Activated CD8-positive, alpha-beta memory T cell treated with anti-CD3 and anti-CD28 coated beads, Interleukin-2, amount 50 U/mL, for 24 hours (primary cell): Measurements from ENCODE around the gene HDGFL2.

Source experiments
- DNase-seq: peaks from one replicate; pipeline ENCODE4 v3.0.0-alpha.2; 2020; ENCODE audit errors: extremely low read depth

Gene HDGFL2

DNA sequence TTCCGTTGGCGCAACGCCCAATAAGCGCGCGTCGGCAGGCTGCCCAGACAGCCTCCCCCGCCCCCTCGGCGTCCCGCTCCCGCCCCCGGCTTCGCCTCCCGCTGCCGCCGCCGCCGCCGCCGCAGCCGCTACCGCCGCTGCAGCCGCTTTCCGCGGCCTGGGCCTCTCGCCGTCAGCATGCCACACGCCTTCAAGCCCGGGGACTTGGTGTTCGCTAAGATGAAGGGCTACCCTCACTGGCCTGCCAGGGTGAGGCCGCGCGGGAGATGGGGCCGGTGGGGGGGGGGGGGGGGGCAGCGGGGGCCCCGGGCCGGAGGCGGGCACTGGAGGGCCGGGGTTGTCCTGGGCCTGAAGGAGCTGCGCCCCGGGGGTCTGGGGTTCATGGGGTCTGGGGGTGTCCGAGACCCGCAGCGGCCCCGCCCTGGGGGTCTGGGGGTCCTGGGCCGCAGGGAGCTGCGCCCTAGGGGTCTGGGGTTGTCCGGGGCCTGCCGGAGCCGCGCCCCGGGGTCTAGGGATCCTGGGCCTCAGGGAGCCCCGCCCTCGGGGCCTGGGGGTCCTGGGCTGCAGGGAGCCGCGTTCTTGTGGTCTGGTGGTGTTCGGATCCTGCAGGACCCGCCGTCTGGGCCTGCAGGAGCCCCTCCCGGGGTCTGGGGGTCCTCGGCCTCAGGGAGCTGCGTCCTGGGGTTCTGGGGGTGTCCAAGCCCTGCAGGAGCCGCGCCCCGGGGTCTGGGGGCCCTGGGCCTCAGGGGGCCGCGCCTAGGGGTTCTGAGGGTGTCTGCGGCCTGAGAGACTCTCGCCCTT, at the start of gene HDGFL2:
Gene HDGFL2 (plus strand): TSS at position 124 of the 801 bp plus-strand sequence. CDS start 54 bp downstream, at position 178.
- no peak for DNase-seq

DNA sequence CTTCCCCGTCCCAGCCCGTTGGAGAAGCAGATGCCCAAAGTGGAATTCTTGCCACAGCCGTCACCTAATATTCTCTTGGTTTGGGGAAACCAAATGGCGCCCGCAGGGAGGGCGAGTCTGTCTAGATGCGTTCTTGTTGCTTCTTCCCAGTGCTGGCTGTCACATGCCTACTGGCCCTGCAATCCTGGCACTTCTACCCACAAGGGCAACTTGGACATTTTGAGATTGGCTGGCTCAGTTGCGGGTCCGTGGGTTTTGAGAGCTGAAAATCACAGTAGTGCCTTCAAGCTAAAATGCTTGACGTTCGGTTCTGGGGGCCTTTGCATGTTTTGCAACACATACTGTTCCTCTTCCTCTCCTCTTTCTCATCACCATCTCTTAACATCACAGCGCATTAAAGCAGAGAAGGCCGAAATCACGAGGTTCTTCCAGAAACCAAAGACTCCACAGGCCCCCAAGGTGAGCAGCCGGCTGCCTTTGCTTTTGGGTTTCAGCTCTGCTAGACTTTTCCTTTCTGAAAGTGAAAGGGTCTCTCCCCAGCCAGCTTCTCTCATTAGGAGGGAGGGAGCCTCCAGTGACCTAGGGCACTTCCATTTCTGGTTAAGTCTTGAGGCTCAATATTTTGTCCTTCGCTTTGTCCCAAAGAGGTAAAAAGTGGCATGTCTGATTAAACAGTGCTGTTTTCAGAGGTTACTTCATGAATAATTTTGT, 48.5 kb upstream of the HDGFL2 start:
- DNase-seq, result no peak

DNA sequence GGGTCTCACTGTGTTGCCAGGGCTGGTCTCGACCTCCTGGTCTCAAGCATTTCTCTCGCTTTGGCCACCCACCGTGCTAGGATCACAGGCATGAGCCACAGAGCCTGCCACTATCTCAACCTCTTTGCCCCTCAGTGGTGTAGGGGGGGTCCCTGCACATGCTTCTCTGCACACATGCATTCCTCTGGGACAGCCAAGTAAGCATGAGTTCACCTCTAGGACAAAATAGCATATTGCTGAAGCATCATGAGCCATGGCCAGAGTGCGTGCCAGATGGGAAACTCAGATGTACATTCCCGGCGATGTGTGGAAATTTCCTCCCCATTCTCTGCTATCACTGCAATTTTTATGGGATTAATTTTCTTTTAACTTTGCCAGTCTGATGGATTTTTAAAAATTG, 46.6 kb upstream of the HDGFL2 start:
- no peak for DNase-seq

DNA sequence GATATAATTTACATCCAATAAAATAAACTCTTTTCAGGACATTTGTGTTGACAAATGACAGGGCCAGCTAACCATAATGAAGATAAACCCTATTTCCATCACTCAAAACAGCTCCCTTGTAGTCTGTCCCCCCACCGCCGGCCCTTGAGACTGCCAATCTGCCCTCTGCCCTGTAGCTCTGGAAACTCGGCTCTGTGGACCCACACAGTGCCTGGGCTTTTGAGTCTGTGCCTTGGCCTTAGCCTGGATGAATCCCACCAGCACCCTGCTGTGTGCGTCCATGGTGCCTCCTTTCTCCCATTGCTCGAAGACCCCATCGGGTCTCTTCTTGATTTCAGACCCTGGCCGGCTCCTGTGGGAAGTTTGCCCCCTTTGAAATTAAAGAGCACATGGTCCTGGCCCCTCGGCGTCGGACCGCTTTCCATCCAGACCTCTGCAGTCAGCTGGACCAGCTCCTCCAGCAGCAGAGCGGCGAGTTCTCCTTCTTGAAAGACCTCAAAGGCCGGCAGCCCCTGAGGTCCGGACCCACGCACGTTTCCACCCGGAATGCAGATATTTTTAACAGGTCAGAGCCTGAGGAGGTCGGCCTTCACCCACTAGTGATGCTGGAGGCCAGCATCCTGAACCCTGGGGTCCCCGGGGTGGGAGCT, 43.6 kb upstream of the HDGFL2 start:
- no peak for DNase-seq

DNA sequence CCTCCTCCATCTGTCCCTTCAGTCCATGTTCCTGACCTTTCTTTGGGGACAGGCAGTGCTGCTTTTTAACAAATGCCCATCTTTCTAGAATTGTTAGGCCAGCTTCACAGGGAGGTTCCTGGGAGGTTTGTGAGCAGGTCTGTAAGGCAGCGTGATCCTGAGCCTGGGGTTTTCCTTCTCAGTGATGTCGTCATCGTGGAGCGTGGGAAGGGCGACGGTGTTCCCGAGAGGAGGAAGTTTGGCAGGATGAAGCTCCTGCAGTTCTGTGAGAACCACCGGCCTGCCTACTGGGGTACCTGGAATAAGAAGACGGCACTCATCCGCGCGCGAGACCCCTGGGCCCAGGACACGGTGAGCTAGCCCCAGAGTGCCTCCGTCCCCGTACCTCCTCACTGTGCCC, 42.8 kb upstream of the HDGFL2 start:
- DNase-seq, result no peak

DNA sequence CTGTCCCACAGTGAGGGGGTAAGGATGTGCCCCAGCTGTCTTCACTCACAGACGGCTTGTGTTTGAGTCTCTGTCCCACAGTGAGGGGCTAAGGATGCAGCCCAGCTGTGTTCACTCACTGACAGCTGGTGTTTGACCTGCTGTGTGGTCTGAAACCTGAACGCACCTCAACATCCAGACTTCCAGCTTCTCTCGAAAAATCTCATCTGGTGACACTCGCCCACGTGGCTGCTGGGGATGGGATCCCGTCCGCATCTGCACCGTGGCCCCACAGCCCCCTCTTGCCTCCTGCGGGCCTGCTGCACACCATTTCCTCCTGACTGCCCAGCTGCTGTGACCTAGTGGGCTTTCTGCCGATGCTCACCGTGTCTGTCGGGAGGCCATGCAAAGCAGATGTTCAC, 42.3 kb upstream of the HDGFL2 start:
- no peak for DNase-seq

DNA sequence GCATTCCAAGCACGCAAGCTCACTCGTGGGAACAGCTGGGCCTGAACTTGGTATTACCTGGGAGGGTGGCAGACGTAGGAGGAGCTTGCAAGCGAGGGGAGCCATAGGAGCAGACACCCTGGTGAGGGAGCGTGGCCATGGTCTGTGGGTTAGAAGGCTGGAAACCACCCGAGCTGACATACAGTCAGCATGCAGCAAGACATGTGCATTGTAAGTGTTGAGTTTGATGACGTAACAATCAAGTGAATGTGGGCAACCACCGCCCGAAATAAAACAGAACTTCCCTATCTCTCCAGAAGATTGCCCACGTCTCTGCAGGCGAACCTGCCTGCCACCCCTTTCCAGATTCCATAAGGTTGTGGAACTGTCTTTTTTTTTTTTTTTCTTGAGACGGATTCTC, 41.3 kb upstream of the HDGFL2 start:
- DNase-seq, result no peak

DNA sequence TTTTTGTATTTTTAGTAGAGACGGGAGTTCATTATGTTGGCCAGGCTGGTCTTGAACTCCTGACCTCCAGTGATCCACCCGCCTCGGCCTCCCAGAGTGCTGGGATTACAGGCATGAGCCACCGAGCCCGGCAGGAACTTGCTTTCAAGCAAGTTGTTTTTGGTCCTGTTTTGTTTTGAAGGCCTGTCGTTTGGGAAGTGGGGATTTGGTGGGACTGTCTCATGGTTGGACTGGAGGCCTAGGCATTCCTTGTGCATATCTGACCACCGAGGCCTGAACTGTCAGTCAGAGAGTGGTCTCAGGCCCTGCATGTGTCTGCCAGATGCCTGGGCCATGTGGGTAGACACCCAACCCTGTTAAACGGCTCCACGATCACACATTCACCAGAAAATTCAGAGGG, 40.8 kb upstream of the HDGFL2 start:
- DNase-seq, result no peak

DNA sequence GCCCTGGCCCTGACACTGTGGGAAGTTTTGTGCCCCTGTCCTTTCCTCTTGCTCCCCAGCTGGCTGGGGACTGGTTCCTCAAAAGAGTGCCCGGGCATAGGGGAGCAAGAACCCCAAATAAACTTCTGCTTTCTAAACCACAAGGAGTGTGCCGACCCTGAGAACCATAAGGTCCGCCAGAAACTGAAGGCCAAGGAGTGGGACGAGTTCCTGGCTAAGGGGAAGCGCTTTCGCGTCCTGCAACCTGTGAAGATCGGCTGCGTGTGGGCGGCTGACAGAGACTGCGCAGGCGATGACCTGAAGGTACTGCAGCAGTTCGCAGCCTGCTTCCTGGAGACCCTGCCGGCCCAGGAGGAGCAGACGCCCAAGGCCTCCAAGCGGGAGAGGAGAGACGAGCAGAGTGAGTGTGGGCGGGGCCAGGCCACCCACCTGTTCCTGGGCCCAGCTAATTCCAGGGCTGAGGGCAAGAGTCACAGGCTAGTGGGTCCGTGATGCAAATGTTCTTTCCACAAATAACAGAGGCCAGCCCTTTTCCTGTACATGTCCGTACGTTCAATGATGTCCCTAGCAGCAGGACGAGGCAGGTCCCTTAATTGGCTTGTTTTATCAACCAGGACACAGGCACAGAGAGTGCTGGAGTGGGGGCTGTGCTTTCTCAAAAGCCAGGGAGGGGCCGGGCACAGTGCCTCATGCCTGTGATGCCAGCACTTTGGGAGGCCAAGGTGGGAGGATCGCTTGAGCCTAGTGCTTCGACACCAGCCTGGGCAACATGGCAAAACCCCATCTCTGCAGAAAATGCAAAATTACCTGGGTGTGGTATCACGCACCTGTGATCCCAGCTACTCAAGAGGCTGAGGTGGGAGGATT, 40.1 kb upstream of the HDGFL2 start:
- no peak for DNase-seq

DNA sequence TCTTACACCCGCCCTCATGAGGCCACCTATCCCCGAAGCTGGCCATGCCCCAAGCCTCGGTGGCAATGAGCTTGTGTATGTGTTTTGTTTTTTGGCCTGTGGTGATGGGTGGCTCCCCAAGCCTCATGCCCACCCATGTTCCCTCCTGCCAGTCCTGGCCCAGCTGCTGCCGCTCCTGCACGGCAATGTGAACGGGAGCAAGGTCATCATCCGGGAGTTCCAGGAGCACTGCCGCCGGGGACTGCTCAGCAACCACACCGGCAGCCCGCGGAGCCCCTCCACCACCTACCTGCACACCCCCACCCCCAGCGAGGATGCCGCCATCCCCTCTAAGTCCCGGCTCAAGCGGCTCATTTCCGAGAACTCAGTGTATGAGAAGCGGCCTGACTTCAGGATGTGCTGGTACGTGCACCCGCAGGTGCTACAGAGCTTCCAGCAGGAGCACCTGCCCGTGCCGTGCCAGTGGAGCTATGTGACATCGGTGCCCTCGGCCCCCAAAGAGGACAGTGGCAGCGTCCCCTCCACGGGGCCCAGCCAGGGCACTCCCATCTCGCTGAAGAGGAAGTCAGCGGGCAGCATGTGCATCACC, 39.1 kb upstream of the HDGFL2 start:
- DNase-seq, result no peak

DNA sequence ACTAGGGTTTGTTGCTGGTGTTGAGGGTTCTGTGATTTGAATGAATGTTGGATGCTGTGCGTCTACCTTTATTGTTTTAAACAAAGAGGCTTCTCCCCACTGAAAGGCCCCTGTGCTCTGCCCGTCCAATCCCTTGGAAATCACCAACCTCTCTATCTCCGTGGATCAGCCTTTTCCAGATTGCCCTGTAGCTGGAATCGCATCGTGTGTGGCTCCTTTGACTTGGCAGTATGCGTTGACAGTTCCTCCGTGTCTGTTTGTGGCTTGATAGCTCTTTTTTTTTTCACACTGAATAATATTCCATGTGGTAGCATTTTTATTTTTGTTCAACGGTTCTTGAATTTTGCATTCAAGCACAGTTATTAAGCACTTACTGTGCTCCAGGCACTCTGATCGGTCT, 37.7 kb upstream of the HDGFL2 start:
- DNase-seq, result no peak

DNA sequence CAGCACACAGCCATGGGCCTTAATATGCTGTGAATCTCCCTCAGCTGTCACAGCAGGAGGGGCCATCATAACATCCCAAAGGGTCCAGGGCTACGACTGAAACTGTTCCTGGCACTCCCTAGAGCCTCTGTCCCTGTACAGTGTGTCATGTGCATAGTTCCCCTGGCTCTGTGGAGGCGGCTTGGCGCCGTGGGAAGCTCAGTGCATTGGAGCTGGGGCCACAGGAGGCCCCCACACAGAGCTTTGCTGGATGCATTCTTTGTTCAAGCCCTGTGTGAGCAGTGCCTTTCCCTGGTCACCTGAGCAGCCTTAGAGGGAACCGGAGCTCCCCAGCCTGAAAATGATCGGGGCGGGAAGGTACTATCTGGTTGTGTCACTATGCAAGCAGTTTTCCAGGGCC, 35.9 kb upstream of the HDGFL2 start:
- no peak for DNase-seq

DNA sequence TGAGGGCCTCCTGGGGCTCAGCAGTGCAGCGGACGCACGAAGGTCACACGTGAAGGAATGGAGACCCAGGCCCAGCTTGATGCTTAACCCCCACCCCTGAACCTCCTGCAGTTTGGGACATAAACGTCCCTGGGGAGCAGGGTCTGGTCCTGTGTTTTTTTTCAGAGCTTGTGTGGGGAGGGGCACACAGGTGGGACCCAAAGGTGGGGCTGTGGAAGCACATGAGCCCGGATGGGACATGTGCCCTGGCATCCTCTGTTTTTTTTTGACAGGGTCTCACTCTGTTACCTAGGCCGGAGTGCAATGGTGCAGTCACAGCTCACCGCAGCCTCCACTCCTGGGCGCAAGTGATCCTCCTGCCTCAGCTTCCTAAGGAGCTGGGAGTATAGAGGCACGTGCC, 35.0 kb upstream of the HDGFL2 start:
- no peak for DNase-seq

DNA sequence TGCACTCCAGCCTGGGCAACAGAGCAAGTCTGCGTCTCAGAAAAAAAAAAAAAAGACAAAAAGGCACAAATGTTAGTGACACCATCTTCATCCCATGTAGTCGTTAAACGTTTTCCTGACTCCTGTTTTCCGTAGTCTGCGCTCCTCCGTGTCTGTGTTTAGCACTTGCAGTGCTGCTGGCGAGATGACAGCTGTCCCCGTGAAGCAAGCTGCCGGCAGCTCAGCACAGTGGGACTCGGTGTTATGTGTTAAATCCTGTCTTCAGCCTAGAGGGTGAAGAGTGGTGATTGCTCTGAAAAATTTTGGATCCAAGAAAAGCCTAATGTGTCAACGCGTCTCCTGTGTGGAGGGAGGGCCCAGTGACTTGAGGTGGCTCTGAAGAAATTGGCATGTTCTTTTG, 32.9 kb upstream of the HDGFL2 start:
- no peak for DNase-seq

DNA sequence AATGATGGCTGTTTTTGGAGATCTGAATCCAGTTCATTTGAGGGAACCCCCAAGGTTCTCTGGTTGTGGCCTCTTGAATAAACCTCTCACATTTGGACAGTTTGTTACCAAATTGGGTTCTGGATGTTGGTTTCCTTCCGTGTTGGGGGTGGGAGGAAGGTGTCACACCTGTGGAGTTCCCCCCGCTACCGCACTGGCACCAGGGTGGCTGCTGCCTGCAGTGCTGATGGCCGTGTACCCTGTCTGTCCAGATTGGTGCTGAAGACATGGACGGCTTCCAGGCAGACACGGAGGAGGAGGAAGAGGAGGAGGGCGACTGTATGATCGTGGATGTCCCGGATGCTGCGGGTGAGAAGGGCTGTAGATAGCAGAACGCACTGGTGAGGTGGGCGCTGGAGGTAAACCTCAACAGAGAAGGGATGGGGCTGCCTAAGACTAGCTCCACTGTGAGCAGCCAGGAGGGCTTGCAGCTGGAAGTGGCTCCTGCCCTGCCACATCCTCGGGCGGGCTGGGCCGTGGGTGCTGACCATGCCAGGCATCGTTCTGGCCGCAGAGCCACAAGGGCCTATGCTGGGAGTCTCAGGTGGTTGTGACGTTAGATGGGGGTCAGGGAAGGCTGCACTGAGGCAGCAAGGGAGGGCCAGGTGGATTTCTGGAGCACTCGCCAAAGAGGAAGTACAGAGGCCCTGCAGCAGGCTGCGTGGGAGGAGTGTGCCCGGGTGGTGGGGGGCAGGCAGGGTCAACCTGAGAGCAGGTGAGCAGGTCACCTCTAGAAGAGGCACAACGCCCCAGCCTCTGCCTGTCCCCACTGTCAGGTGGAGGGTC, 29.9 kb upstream of the HDGFL2 start:
- DNase-seq, result no peak

DNA sequence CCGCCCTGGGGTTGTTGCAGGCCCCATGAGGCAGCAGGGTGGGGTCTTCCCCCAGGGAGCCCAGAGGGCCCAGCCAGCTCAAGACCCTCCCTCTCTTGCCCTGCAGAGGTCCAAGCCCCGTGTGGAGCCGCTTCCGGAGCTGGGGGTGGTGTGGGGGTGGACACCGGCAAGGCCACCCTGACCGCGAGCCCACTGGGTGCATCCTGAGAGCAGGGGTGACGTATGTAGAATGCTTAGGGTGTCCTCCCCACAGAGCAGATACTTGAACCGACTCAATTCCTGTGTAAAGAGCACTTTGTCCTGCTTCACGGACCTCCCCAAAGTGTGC, 29.3 kb upstream of the HDGFL2 start:
- DNase-seq, result no peak

DNA sequence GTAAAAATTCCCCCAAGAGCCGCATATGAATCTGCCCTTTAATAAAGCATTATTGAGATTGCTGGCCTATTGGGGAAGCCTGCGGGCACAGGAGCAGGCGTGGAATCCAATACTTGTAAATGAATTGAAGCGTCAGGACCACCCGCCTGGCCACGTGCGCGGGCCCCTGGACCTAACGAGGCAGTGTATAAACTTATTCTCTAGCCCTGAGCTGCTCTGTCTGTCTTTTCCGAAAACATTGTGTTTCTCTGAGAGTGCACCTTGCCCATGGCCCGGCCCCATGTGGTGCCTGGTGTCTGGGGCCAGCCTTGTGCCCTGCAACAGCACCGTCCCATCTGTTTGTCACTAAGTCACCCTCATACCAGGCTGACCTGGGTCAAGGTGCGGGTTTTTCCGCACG, 28.9 kb upstream of the HDGFL2 start:
- DNase-seq, result no peak

DNA sequence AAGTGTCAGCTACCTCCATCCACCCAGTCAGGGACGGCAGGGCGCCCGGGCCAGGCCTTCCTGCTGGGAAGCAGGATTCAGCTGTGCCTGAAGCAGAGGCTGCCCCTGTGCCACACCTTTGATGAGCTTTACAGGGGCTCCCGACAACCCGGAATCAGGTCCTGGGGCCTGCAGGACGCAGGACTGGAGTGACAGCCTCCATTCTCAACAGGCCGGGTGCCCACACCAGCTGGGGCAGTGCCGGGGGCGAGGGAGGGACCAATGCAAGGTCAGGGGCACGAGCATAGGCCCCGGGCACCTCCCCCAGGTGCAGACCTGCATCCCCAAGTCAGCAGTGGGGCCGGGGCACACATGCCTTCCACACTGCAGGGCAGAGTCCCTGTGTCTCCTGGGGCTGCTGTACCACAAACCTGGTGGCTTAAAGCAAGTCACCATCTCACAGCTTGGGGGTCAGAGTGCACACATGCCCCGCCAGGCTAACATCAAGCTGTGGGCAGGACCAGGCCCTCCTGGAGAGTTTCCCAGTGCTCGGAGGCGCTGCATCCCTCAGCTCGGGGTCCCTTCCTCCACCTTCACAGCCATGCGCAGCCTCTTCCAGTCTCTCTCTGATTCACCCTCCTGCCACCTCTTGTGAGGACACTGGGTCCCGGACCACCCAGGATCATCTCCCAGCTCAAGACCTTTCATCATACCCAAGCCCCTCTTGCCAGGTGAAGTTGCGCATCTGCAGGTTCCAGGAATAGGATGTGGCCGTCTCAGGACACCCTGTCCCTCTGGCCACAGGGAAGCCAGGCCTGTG, 27.9 kb upstream of the HDGFL2 start:
- DNase-seq, result no peak

DNA sequence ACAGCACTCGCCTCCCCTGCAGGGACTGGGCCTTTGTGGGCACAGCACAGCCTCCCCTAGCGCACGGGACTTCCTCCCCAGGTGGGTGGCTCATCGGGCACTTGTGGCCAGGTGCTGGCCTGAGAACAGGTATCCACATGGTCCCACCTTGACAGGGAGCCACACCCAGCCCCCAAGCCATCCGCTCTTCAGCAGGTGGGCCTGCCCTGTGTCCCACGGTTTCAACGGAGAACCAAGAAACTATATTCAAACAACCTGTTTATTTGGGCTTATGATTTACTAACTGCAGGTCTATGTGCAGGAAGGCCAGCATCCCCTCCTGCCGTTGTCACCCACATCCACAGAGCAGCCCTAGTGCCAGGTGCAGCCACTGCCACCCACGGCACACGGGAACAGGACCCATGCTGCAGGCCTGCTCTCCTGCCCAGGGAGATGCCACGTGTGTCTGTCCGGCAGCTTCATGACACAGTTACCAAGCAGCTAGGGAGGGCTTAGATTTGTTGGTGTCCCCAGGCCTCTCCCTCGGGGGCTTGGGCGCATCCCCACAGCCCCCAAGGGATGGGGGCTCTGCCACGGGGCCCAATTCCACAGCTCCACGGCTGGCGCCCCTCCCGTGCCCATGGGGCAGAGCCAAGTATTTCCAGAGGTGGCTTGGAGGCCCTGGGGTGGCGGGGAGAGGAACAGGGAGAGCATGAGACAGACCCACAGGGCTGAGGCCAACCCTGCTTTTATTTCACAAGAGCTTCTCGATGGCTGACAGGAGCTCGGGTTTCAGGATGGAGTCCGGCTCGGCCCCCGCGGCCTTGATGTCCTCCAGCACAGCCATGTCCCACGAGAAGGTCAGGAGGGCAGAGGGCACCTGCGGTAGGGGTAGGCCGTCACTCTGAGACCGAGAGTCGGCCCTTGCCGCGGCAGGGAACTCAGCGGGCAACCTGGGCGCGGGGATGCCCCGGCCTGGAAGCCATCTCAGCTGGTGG, 27.0 kb upstream of the HDGFL2 start:
- DNase-seq, result no peak
